Inflammatory macrophage (primary cell): ENCODE results near the gene PHACTR2.
"Not testable (repeated sequence)": the region's sequence is repeated elsewhere in the genome, so short reads cannot be mapped to it uniquely, and the experiment has no call there.

Experiments
- DNase-seq, 2 donors: peaks; one replicate each; pipeline ENCODE4 v3.0.0-alpha.2; 2020 to 2022

Gene PHACTR2

DNA sequence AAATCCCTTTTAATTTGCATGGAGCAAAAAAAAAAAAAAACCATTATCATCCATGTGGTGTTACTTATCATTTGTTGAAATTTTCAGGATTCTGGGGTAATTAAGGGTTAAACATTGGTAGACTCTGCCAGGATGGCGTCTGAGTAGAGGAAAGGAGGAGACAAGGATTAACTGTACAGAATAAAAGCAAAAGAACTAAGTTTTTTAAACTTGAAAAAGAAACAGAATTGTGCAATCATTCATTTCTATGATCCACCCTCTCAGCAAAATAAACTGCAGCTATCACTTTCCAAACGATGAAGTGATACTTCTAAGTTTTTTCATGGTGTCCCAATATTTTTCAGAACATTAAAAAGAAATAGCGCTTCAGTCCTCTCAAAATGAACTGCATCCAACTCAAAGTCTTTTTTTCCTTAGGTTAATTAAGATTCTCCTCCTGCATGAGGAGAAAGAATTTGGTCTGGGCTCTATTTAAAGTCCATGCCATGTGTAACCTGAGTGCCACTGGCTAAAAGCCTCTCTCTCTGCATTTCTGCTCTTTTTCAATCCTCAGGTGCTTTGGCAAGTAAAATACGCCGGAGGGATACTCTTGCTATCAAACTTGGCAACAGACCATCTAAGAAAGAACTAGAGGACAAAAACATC, 95.9 kb downstream of the PHACTR2 start:
- no peak for DNase-seq

DNA sequence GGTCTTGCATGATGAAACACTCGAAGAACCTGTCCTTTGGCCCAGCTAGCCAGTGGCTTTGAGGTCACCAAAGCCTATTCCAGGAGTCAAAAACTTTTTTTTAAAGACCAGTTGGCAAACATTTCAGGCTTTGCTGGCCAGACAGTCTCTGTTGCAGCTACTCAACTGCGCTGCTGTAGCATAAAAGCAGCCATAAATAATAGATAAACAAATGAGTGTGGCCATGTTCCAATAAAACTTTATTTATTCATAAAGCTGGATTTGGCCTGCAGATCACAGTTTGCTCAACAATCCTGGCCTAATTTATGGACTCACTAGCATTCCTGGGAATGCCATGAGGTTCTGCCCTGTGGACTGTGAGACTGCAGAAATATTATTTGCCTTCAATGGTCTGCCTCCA, 96.6 kb downstream of the PHACTR2 start:
- no peak for DNase-seq

DNA sequence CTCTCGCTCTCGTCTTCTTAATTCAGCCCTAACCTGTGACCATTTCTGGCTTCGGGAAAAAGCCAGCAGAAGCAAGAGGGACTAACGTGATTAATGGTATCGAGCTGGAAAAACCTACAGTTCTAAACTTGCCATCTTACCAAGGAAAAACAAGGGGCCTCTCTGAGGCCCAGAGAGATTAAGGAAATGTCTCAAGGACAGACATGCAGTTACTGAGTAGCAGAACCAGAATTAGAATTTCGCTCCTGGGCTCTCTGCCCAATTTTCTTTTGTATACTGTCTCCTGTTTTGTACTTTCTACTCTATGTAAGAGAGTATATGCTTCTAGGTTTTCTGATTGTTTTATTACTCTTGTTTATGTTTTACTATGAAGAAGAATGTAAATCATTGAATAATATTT, 97.6 kb downstream of the PHACTR2 start:
- no peak for DNase-seq

DNA sequence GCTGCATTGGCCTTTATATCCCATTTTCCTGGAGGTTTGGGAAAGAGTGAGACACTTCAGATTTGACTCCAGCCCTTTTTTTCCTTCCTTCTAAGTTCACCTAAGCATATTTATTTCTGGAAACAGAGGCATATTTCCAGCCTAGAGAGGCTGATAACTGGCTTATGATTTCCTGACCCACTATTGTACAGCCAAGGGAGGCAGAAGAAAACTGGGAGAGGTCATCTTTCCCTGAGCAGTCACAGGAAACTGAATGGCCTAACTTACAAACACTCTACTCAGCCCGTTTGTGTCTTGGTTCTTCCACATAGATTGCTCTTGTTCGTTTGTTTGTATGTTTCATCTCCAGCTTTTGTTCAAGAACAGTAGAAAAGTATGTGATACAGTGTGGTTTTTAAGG, 101.2 kb downstream of the PHACTR2 start:
- no peak for DNase-seq

DNA sequence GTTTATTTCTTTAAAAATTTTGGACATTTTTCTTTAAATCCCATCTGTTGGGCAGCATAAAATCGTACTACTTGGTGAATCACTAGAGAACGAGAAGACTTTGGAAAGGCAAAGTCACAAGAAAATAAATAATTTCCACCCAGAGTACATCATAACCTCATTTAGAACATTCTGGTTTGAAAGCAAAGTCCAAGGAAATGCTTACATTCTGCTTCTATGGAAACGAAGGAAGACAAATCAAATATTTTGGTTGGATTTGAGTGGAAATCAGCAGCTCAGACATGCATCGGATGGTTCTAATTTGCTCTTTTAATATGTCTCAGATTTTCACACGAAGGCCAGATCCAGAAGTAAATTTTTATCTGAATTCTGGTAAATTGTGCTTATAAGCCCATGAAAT, 104.7 kb downstream of the PHACTR2 start:
- DNase-seq, result no peak

DNA sequence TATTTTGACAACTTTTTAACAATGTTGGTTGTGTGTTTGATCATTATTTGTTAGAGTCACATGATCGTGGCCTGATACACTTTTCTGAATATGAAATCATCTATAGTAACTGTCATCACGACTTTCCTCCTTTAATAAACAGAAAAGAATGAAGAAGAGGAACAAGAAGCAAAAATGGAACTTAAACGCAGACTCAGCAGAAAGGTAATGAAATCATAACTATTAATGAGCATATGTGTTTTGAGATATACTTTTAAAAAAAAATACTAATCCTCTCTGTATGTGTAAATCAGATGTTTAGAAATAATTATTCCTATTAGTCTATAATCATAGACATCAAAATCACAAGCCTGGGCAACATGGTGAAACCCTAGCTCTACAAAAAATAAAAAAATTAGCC, 105.3 kb downstream of the PHACTR2 start:
- DNase-seq, result no peak

DNA sequence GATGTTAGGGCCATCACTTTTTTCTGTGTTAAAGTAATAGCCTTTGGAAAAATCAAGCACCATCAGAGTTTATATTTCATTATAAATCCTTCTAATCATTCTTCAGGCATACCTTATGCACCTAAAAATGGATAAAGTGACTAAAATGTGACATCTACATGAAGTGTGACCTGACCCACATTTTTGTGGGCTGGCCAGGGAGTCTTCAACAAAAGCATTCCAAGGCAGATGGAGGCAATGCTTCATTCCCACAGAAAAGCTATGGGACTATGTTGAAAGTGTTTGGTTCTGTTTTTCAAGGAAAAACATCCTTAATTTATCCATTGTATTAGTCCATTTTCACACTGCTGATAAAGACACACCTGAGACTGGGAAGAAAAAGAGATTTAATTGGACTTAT, 106.6 kb downstream of the PHACTR2 start:
- no peak for DNase-seq

DNA sequence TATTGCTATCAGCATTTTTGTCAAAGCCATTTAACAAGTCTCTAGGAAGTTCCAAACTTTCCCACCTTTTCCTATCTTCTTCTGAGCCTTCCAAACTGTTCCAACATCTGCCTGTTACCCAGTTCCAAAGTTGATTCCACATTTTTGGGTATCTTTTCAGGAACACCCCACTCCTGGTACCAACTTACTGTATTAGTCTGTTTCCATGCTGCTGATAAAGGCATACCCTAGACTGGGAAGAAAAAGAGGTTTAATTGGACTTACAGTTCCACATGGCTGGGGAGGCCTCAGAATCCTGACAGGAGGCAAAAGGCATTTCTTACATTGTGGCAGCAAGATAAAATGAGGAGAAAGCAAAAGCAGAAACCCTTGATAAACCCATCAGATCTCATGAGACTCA, 108.6 kb downstream of the PHACTR2 start:
- DNase-seq, result not testable (repeated sequence)

DNA sequence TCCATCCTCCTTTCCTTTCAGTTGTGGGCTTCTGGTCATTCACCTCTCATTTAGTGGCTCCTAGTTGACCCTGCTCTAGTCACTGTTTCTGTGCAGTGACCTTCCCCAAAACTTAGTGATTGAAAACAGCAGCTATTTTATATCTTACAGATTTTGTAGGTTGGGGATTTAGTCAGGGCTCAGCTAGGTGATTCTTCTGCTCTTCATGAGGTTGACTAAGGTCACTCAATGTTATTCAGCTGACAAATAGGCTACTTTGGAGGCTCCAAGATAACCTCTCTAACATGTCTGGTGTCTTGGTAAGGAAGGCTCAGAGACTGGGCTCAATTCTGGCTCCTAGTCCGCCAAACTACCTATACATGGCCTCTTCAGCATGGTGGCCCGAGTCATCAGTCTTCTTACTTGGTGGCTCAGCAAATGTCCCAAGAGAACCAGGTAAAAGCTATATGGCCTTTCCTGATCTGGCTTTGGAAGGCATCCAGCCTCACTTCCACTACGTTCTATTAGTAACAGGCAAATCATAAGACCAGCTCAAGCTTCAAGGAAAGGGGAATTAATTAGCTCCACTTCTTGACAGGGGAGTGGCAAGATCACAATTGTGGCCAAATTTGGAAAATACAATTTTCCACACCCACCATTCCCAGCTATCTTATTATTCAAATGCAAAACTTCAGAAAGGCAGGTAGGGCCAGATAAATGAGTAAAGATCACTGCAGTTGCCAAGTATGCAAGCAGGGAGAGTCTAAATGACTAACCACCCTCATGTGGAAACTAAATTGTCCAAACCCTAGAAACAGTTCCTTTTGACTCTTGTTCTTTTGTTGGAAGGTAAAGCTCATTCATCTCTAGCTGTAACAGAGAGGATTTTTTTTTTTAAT, 114.9 kb downstream of the PHACTR2 start:
- DNase-seq, result no peak

DNA sequence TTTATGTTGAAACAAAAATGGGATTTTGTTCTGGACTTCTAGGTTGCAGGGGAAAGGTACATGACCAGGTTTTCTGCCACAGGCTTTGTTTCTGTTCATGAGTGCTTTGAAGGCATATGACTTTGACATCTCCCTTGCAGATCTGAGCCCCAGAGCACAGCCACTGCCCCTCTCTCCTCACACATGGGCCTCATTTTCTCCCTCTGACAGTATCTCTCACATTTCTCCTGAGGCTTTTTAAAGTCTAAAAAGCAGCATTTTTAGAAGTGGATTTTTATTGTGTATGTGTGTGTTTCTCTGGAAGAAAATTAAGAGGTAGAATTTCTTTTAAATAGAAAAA, 115.5 kb downstream of the PHACTR2 start:
- no peak for DNase-seq

DNA sequence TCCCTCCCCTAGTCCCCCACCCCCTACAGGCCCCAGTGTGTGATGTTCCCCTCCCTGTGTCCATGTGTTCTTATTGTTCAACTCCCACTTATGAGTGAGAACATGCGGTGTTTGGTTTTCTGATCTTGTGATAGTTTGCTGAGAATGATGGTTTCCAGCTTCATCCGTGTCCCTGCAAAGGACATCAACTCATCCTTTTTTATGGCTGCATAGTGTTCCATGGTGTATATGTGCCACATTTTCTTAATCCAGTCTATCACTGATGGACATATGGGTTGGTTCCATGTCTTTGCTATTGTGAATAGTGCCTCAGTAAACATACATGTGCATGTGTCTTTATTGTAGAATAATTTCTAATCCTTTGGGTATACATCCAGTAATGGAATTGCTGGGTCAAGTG, 118.8 kb downstream of the PHACTR2 start:
- not testable (repeated sequence) for DNase-seq

DNA sequence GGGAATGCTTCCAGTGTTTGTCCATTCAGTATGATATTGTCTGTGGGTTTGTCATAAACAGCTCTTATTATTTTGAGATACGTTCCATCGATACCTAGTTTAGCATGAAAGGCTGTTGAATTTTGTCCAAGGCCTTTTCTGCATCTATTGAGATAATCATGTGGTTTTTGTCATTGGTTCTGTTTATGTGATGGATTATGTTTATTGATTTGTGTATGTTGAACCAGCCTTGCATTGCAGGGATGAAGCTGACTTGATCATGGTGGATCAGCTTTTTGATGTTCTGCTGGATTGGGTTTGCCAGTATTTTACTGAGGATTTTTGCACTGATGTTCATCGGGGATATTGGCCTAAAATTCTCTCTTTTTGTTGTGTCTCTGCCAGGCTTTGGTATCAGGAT, 120.7 kb downstream of the PHACTR2 start:
- not testable (repeated sequence) for DNase-seq

DNA sequence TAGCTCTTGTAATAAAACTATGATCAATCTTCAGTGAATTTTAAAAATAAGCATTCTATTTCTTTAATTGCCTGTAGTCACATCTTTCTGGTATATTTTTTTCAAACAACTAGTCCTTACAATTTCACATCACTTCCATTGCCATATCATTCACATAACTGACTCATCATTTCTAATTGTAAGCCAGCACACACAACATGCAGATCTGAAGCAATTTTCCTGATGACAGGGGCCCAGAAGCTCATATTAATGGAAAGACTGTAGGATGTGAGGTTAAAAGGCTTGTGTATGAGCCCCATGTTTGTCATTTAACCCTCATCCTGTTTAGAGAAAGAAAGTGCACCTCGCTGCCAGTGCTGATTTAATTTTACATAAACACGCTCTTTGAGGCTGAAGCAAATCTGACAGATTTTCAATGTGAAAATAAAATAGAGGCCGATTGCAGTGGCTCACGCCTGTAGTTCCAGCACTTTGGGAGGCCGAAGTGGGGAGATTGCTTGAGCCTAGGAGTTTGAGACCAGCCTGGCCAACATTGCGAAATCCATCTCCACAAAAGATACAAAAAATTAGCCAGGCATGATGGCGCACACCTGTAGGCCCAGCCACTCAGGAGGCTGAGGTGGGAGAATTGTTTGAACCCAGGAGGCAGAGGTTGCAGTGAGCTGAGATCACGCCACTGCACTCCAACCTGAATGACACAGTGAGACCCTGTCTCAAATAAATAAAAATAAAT, 125.2 kb downstream of the PHACTR2 start:
- DNase-seq, result peak; percentile 21 to 44

DNA sequence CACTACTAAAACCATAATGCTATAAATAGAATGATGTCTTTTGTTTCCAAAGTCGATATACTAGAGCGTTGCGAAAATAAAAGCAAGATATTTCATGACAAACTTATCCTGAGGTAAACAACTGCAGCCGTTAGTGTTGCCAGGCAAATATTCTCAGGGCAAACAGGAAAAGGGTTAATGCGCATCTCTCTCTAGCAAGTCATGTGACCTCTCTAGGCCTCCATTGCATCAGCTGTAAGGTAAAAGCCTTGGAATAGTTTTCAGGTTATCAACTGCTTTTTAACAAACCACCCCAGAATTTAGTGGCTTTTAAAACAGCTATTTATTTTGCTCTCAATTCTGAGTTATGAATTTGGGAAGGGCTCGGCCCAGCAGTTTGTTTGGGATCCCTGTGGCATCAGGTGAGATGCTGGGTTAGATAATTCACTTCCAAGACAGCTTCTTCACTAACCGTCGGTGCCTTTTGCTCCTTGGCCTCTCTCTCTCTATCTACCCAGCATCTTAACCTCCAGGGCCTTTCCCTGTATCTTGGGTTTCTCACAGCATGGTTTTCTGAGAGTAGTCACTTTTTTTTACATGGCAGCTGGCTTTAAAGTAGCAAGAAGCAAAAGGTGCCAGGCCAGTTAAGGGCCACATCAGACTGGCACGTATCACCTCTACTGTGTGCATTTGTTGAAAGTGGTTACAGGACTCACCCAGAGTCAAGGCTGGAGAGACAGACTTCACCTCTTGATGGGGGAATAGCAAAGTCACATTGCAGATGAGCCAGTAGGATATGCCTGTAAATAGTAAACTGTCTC, 126.2 kb downstream of the PHACTR2 start:
- DNase-seq, result no peak

DNA sequence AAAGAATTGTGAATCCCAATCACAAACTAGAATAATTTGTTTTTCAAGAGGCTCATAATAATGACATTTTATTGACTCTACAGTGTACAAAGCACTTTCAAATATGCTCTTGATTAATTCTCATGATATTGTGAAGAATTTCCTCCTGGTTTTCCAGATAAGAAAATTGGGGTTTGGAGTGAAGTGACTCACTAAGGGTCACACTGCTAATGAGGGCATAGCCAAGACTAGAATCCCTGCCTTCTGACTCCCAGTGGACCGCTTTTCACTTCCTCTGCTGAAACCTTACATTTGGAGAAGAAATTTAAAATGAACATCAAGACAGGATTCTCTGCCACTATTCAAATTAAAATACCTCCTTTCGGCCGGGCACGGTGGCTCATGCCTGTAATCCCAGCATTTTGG, 127.1 kb downstream of the PHACTR2 start:
- peak; percentile 13 to 52 for DNase-seq

DNA sequence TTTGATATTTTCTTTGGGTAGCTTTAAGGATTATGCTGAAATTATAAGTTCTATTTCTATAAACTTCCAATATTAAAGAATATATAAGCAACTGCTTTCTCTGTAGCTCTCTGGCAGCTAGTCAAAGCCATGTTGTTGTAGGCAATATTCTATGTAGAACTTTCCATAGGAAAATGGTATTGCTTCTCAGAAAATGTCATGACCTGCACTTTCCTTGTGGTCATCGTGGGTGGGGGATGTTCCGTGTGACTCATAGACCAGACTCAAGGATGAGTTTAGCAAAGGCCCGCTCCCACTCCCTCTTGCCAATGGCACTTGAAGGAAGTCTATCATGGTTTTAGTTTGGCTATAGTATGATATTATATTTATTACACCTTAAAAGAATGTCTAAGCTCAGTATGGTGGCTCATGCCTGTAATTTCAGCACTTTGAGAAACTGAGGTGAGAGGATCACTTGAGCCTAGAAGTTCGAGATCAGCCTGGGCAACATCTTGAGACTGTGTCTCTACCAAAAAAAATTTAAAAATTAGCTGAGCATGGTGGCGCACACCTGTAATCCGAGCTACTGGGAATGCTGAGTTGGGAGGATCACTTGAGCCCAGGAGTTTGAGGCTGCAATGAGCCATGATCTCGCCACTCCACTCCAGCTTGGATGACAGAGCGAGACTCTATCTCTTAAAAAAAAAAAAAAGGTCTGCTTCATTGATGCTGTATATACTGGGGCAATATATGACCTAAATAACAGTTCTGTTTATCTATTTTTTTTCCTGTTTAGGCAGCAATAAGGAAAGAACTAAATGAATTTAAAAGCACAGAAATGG, 128.7 kb downstream of the PHACTR2 start:
- peak; percentile 95 to 99 for DNase-seq

DNA sequence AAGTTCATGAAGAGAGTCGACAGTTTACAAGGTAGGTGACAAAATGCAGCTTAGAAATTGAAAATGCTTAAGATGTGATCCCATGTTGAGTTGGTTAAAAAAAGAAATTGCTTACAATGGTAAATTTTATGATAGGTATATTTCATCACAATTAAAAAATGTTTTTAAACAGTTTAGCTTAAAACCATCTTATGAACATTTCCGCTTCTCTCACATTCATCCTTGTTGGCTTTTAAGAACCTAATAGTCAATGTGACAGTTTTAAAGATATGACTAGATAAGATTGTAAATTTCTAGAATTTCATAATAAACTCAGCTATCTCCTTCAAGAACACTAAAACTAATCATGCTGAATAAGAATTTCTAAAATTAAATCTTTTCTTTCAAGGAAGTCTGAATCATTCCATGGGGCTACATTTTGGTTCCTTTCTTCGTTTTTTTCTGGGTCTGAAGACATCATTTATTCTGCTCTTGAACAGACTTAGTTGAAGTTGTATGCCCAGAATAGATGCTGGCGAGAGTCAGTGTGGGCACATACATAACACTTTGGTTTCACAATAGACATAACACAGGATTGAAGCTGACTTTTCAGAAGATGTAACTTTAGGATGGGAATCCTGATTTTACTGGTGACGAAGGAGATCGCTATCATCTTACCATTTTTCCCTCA, 129.5 kb downstream of the PHACTR2 start:
- DNase-seq, result peak; percentile 79 to 88

DNA sequence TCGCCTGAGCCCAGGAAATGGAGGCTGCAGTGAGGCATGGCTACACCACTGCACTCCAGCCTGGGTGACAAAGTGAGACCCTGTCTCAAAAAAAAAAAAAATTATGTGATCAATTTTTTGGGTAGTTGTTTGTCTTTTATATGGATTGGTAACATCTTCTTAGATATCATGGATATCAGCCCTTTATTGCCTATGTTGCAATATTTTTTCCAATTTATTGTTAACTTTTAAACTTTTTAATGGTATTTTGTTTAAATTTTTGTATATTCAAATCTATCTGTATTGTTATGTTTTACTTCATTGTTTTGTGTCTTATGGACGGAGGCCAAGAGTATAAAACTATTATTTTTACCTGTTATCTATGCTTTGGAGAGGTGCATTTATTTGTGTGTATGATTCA, 133.0 kb downstream of the PHACTR2 start:
- no peak for DNase-seq

DNA sequence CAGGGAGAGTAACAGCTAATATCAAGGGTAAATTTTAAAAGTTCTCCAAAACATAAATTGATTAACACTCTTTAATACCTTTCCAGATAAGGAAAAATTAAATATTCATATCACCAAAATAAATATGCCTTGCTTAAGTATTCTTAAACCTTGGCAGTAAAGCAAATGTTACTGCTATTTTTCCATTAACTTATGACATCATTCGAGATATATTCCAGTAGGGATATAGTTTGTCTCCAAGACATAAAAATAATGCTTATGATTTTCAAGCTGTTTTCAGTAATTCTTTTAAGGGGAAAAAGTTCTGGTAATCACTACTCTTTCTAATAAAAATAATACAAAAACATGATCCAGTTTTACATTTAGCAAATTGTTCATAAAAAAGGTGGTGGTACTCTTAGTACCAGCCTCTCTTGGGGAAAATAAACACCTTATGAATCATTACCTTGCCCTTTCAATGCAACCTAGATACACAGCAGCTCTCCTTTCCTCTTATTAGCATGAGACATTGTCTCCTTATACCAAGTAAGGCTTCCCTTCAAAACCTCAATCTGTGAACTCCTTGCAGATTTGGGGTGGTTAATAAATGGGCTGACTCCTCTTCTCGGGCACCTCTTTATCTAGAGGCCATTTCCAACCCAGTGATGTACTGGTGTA, 133.9 kb downstream of the PHACTR2 start:
- DNase-seq, result no peak

DNA sequence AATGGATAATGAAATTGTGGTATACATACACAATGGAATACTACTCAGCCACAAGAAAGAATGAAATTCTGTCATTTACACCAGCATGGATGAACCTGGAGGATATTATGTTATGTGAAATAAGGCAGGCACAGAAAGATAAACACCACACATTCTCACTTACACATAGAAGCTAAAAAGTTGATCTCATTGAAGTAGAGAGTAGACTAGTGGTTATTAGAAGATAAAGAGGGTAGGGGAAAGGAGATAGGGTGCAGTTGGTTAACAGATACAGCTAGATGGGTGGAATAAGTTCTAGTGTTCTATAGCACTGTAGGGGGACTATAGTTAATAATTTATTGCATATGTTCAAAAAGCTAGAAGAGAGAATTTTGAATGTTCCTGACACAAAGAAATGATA, 139.9 kb downstream of the PHACTR2 start:
- DNase-seq, result no peak

DNA sequence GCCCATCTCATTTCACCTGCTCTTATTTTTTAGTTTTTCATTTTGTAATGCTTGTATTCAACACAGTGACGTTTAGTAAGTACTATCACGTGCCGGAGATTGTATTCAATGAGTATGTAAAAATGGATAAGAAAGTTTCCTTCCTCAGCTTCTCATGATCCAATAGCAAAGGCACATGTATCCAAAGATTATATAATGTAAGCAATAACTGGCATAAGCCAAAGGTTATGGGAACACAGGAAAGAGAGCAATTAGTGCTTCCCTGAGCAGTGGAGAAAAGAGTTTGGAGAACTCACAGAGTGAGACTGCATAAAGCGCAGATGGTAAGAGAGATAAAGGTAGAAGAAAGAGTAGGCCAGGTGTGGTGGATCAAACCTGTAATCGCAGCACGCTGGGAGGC, 143.6 kb downstream of the PHACTR2 start:
- DNase-seq, result no peak
